Body of pancreas (tissue), 4 donors: Measurements from ENCODE around the gene ROBO1.

Experiments
- CTCF ChIP-seq, 7 experiments: fragments of 450-650 bp in 4 of 7; fragments of 200-600 bp in 3 of 7; sonication (generic) in 3 of 7; IDR thresholded peaks; one replicate each; pipeline ENCODE4 v1.5.1; 2016 to 2019; ENCODE audit warnings: antibody characterized with exemption in 7 of 7
- POLR2A ChIP-seq, 3 donors: fragments of 450-650 bp; IDR thresholded peaks; one replicate each; pipeline ENCODE4 v1.6.1; 2016; ENCODE audit warnings: antibody characterized with exemption in 3 of 3, mild to moderate bottlenecking in 2 of 3

- TF ChIP-seq CTCF (IDR thresholded peaks at IDR 0.05), result no peak
- no peak for TF ChIP-seq POLR2A (IDR thresholded peaks at IDR 0.05)
These were observed 348.8 kb downstream of the ROBO1 start for GRCh38 chr3:79418855-79419621.
